Brain pericyte (primary cell): ENCODE data around the gene DNAH11.
"Not testable (repeated sequence)": the region's sequence is repeated elsewhere in the genome, so short reads cannot be mapped to it uniquely, and the experiment has no call there.

Source experiments
- DNase-seq: peaks from one replicate; pipeline ENCODE4 v3.0.0-alpha.2; 2012; ENCODE audit warnings: low read depth, low spot score

Gene DNAH11

DNA sequence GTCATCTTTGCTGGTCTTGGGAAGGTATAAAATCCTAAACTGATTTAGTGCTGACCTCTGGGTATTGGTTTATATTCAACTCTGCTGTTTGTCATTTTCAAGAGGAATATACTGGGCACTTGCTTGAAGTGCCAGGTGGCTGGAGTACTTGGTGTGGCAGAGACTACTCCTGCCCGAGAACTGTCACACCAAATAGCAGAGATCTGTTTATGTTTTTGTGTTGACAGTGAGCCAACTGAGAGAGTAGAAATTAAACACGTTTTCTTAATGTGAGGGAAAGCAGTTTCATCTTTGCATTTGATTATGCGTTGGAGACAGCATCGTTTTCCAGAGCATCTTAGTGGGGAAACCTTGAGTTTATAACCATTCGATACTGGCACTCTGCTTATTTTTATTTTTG lies 228.4 kb downstream of the DNAH11 start:
- DNase-seq: no peak

DNA sequence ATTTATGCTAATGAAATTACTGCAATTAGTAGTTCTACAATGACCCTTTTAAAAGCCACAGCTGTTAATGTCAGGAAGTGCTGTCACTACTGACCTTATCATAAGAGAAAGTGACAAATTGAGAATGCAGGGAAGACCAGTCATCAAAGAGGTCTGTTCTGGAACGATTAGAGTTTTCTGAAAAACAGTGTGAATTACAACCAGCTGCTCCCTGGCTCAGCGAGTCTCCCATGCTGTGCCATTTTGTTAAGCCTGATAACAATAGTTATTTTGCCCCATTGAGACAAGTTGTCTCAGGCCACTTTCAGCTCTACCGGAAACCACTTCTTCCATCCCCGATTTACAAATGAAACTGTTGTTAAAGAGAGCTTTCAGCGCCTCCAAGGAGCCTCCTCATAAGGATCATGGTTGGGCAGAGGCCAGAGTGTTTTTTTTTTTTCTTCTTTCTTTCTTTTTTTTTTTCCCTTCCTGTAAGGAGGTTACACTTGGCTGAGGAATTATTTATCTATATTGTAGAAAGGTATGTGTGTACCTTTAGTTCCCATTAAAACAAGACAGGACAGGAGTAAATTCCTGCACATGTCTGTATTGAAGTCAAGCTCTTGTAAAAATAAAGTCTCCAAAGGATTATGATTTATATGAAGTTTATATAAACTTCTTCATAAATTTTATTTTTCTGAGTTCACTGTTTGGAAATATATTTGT lies 229.2 kb downstream of the DNAH11 start:
- DNase-seq: no peak

DNA sequence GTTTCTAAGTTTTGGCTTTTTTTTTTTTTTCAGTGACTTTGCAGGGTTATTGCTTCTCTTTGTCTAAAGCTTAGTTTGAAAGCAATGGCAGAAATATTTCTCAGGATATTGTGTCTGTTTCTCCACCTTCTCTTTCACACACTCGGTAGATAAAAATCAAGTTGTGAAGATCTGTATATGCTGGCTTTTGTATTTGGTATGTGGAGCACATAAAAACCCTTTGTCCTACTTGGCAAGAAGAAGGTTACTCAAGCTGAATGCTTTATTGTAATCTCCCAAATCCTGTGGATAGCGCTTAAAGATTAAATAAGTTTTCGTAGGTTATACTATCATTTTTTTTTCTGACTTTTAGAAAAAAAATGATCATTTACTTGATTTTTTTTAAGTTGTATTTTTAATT lies 230.5 kb downstream of the DNAH11 start:
- DNase-seq: no peak

DNA sequence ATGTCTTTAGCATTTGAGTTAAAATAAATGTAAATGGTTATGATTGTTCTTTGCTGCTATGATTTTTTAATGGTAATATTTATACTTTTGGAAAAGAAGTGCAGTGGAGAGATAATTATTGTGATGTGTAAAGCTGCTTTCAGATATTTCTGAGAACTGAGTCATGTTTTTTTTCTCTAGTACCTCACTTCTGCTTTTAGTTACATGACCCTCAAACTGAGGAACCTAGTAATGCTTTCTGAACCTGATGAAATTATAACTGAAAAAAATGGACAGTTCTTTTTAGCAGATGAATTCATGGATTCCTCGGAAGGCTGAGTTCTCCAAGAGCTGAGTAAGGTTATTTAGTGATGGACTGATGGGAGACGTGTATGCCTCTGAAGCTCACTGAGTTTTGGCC lies 235.1 kb downstream of the DNAH11 start:
- no peak for DNase-seq

DNA sequence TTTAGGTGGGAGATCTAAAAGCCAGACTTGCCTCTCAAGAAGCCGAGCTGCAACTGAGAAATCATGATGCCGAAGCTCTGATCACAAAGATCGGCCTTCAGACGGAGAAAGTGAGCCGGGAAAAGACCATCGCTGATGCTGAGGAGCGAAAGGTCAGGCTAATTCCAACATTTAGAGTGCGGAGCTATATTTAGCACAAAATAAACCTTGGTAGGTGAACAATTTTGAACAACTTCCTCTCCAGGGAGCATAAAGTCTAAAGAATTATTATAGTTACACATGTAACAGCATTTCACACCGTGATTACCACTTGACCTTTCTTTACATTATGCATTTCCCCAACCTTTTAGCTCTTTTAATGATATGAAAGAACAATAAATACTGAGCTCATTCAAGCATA lies 236.1 kb downstream of the DNAH11 start:
- DNase-seq: no peak

DNA sequence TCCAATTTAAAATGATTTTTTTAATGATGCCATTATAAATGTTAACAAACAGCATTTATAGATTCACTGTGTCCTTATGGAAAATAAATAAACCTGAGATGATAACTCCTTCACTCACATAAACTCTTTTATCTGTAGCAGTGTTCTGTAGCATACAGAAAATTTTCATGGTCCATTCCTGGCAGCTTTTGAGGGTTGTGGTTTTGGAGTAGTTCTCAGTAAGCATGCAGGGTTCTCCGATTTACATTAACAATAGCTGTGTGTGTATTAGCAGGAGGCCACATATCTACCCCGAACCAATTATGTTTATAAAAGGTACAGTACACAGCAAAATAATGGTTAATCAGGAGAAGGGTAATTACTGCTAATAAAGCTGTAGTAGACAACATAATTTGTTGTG lies 240.2 kb downstream of the DNAH11 start:
- DNase-seq: no peak

DNA sequence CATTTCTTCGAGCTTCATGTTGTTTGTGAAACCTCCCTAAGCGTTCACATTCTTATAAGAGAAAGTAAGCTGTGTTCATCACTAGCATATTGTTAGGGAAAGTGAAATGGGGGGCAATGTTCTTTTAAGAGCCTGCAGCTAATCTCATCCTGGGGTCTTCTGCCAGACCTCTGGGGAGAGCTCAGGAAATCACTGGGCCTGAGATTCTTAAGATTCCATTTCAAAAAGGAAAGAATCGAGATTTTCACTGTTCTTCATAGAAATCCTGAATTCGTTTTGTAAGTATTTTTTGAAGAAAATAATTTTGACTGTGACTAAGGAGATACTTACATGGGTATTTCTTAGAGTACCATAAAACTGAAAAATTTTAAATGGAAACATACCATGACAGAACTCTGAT lies 242.2 kb downstream of the DNAH11 start:
- no peak for DNase-seq

DNA sequence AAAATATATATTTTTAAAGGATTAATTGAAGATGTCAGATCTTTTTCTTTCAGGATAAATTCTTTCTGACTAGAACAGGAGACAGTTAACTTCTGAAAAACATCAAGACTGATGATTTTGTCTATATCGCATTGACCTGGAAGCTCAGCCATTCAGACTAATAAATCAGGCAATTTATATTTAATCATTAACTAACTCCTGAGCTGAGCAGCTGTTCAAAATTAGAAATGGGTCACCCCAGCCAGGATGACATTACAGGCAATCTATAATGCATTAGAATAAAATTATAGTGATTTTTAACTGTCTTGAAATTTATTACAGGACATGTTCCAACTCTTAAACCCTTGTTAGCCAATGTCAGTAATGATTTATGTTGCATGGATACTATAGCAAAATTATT lies 263.0 kb downstream of the DNAH11 start:
- no peak for DNase-seq

DNA sequence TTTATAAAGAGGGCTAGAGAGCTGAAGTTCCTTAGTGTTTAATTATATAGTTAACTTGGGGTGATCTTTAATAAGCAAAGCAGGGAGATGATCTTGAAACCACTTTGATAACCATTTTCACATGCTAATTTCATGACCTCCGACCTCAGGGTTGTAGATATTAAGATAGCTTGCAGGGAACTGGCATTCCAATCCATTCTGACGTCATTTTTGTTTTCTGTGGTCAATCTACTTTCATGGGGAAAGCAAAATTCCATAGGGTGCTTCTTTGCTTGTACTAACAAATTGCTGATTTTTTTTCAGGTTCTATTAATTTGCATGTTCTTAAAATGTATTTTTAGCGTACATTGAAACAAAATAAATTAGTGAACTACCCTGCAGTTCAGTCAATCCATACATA lies 263.5 kb downstream of the DNAH11 start:
- DNase-seq: no peak

DNA sequence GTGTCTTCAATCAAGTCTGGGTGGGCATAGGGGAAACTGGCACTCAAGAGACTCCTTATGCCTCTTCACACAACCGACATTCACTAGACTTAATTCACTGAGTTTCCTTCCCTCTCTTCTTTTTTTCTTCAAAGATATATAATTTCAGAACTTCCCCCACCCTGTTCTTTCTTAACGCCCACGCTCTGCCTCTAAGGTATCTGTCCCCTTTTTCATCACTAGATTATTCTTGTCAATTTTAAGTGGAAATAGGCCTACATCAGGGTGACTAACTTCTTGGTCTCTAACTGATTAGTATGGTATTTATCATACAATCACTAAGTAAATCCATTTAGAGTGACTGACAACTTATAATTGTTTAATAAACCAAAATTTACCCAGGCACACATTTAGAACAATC lies 276.2 kb downstream of the DNAH11 start:
- no peak for DNase-seq

DNA sequence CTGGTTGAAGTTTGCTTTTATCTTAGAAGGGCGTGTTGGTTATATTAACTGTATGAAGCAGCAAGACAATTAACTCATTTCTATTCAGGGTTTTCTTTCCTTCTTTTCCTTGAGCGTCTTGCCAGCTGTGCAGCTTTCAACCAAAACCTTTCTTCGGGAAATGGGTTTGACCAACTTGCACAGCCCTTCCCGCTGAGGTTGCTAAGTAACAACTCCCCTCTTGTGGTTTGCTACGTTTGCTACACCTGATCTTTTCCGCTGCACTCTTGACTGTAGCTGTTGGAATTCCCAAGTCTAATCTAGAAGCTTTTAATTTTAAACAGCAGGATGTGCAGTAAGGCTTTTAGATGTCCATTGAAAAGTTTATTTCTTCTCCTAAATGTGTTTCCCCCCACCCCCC lies 286.0 kb downstream of the DNAH11 start:
- no peak for DNase-seq

DNA sequence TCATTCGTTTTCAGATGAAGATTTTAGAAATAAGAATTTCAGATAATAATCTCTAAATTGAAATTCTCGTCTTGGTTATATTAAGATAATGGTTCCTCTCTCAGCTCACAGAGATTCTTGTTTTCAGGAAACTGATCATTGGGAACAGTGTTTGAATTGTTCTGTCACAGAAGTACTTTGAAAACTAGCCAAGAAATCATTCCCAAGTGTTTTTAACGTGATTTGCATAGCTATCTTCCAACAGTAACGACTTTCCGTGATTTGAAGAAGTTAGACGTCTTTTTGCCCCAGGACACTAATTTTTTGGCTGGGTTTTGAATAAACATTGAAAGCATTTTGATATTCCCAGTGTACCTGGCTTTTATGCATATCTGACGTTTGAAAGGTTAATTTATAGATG lies 286.9 kb downstream of the DNAH11 start:
- no peak for DNase-seq

DNA sequence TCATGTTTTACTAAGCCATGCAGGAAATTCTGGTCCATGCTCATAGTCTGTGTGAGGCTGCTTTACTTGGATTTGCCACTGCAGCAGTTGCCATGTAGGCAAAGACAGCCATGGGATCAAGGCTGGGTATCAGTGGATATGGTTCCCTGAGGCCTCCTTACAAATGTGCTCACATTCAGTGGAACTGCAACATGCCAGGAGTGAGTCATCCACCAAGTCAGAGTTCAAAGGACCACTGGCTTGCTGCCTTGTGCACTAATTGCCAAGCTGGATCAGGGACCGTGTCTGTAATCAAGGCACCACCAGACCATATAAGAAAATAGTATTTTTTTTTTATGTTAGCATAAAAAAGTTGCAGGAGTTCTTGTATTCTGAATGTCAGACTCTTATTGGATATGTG lies 301.9 kb downstream of the DNAH11 start:
- DNase-seq: no peak

DNA sequence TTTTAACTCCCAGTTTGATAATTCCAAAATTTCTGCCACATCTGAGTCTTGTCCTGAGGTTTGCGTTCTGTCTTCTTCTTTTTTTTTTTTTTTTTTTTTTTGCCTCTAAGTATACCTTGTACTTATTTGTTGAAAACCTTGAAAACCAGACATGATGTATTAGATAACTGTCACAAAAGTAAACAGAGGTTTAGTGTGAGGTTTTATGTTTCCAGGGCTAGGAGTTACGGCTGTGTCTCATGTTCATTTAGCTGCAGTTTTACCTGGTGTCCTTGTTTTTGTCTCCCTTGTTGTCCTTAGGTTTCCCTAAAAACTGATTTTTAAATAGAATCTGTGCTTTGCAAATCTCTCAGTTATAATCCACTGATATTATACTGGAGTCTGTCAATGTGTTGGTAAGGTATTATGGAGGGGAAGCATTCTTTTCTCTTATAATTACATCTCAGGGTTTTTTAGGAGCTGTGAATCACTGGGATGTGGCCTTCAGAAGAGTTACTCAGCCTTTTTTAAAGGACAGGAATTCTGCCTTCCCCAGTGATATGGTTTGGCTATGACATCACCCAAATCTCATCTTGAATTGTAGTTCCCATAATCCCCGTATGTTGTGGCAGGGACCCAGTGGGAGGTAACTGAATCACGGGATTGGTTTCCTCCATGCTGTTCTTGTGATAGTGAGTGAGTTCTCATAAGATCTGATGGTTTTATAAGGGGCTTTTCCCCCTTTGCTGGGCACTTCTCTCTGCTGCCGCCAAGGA lies 307.9 kb downstream of the DNAH11 start:
- peak; percentile 5 for DNase-seq

DNA sequence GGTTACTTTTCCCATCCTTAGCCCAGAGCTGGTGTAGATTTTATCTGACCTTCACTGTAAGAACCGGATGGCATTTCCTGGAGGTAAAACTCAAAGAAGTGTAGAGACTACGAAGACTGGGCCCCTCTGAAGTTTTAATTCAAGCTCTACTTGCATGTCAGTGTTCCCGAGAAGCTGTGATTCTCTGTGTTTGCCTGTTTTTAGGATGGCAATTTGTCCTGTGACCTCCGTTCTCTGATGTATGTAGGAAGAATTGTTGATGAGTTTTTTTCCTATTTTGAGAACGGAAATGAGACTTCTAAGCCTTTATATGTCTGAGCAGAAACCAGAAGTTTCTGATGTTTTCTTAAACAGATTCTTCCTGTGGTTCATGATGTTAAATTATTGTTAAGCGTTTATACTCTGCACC lies 308.7 kb downstream of the DNAH11 start:
- DNase-seq: peak; percentile 7

DNA sequence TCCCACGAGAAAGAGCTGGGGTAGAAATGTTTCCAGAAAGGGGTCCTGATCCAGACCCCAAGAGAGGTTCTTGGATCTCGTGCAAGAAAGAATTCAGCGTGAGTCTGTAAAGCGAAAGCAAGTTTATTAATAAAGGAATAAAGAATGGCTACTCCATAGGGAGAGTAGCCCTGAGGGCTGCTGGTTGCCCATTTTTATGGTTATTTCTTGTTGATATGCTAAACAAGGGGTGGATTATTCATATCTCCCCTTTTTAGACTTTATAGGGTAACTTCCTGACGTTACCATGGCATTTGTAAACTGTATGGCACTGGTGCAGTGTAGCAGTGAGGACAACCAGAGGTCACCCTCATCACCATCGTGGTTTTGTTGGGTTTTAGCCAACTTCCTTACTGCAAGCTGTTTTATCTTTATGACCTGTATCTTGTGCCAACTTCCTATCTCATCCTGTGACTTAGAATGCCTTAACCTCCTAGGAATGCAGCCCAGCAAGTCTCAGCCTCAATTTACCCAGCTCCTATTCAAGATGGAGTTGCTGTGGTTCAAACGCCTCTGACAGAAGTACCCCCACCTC lies 322.9 kb downstream of the DNAH11 start:
- DNase-seq: not testable (repeated sequence)

DNA sequence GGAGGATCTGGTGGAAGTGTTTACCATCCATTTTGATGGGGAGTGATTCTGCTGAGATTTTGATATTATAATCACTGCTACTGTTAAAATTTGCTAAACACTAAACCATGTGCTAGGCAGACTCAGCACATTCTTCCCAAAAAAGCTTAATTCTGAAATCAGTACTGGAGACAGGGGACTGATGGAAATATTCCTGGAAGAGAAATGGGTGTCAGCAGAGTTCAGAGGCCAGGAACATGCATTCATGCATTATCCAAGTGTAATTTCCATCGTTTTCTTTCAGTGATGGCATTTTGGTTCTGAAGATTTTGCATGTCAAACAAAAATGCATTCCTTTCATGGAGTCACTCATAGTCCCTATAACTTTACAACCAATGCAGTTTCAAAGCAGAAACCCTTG lies 323.9 kb downstream of the DNAH11 start:
- no peak for DNase-seq

DNA sequence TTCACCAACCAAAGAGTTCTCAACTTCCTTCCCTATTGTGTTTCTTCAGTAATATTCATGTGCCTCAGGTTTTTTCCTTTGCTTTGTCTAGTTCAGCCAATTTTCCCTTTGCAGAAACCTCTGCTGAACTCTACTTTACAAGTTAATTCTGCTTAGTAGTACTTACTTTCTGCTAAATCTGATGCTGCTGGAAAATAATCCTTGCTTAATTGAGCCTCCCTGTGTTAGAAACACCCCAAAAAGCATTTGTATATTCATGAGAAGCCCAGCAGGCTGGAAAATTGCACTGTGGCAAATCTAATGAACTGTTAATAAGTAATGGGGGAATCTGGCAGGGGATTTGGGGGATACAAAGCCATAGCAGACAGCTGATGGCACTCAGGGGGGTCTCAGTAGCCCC lies 324.4 kb downstream of the DNAH11 start:
- no peak for DNase-seq

DNA sequence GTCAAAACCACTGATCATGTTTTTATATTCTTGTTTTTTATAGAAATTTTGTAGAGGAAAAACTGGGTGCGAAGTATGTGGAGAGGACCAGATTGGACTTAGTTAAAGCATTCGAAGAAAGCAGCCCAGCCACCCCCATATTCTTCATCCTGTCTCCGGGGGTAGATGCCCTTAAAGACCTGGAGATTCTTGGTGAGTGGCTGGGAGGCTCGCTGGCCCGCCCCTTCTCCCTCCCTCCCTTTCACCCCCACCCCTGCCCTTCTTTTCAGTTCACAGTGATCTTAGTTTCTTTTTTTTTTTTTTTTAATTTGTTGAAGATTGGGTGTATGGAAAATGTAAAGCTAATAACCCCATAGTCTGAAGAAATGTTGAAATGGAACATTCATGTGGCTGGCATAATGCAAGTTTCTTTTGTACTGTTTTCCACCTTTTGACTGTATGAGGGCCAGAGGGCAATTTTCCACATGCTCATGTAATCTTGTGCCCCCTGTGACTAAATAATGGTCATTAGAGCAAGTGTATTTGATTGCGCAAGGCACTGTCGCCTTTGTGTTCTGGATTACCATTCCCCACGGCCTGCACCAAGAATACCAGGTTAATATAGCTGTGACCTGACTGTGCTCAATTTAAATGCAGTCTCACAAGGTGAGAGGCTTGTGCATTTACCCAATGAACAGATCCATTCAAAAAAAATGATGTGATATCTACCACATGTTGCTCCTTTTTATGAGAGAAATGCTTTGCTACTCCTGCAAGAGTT lies 325.2 kb downstream of the DNAH11 start:
- DNase-seq: no peak

DNA sequence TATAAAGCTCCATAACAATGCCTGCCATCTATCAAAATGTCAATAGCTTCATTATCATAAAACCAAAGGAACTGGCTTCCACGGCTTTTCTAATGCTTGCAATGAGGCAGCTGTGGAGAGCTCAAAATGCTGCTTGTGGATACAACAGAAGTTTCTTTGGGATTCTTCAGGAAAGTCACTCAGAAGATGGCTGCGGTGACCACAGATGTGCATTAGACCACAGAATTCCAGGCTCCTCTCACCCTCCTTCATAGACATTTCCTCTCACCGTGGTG lies 325.7 kb downstream of the DNAH11 start:
- DNase-seq: no peak

DNA sequence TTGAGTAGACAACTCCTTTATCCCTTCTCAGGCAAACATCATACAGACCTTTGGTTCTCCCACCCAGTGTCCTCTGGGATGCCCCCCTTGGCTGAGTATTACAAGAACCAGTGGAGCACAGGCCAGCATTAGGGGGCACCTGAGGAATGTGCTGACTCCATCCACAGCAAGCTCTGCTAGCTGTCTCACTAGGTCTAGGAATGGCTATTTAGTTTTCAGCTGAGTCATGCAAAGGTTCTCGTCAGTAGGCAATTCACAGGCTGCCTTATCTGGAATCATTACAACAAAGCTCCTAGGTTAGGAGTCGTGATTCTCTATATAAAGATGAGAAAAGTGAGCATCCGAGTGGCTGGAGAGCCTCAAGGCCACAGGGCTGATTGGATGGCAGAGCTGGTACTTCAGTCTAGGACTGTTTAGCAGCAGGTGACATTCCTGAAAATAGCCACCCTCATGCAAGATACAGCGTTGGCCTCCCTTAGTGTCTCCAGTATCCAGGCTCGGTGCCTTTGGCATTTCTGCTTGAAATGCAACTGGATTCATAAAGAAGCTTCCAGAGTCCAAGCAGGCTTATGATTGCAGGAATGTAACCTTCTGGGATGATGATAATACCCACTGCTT lies 327.1 kb downstream of the DNAH11 start:
- DNase-seq: no peak

DNA sequence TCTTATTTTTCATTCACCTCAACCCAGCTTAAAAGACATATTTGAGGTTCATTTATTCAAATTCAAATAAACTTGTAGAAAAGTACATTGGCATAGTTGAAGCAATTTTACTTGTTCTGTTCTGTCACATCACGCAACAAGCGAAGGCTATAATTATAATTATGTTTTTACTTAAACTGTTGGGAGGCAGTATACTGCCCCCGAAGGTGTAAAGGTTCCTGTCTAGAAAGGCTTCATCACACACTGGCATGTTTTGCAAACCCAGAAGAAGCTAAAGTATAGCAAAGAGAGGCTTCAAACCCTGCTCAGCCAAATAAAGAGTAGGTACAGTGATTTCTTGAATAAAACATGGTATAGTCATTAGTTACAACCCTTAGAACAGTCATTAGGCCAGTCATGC lies 340.2 kb downstream of the DNAH11 start:
- DNase-seq: no peak
